HEK293 (cell line): ENCODE data around the gene MAP3K13.
A peak's percentile ranks its signal among the peaks of the same experiment; 100 is the strongest.

Experiments used
- CTCF ChIA-PET: fragments of 350-600 bp; formaldehyde crosslinking; extraction: SDS; loops from one replicate; lab custom pipeline; 2021; ENCODE audit warnings: antibody characterized with exemption; lab: Yijun Ruan, JAX
- POLR2A ChIA-PET: fragments of 300-600 bp; formaldehyde crosslinking; extraction: SDS; loops from one replicate; lab custom pipeline; 2020; ENCODE audit warnings: antibody characterized with exemption, inconsistent platforms; lab: Yijun Ruan, JAX
- H3K27ac ChIP-seq: fragments of 200-500 bp; sonication (Bioruptor generic); 2 replicates; pipeline ENCODE4 v1.5.1; 2014; ENCODE audit warnings: low read depth, low read length, control low read depth, inconsistent platforms; ENCODE audit errors: extremely low read depth
- H3K36me3 ChIP-seq, 2 experiments: fragments of 200-500 bp in 1 of 2; sonication (Bioruptor generic) in 1 of 2; 1 replicate in 1 of 2; 2 replicates in 1 of 2; pipeline ENCODE4 v1.5.1; 2014 to 2017; ENCODE audit warnings: inconsistent platforms in 2 of 2, low read length in 2 of 2; ENCODE audit not compliant: control insufficient read depth in 2 of 2, insufficient read depth in 1 of 2
- H3K4me1 ChIP-seq: fragments of 200-500 bp; sonication (Bioruptor generic); 2 replicates; pipeline ENCODE4 v1.5.1; 2014; ENCODE audit warnings: mild to moderate bottlenecking, low read length, inconsistent platforms; ENCODE audit not compliant: control insufficient read depth, insufficient read depth
- H3K4me3 ChIP-seq: 2 replicates; pipeline ENCODE4 v1.5.1; 2011; ENCODE audit warnings: low read depth, mild to moderate bottlenecking, control low read depth, low read length, moderate library complexity
- H3K9me3 ChIP-seq: fragments of 200-500 bp; sonication (Bioruptor generic); 2 replicates; pipeline ENCODE4 v1.5.1; 2014; ENCODE audit warnings: low read depth, low read length, inconsistent platforms; ENCODE audit not compliant: control insufficient read depth, insufficient read depth
- BCL11B ChIP-seq: fragments of 450-650 bp; formaldehyde crosslinking; IDR thresholded peaks from 2 replicates; pipeline ENCODE4 v1.5.1; 2016; ENCODE audit warnings: low read depth, missing biosample characterization, missing genetic modification characterization
- CTCF ChIP-seq: fragments of 450-650 bp; formaldehyde crosslinking; IDR thresholded peaks from 2 replicates; pipeline ENCODE4 v1.5.1; 2016; ENCODE audit warnings: missing biosample characterization, missing genetic modification characterization
- EGR2 ChIP-seq: fragments of 450-650 bp; formaldehyde crosslinking; IDR thresholded peaks from 2 replicates; pipeline ENCODE4 v1.5.1; 2016; ENCODE audit warnings: low read depth, missing biosample characterization, missing genetic modification characterization
- HIC1 ChIP-seq: fragments of 450-650 bp; formaldehyde crosslinking; IDR thresholded peaks from 2 replicates; pipeline ENCODE4 v1.5.1; 2016; ENCODE audit warnings: missing biosample characterization, missing genetic modification characterization
- KLF10 ChIP-seq: fragments of 450-650 bp; IDR thresholded peaks from 2 replicates; pipeline ENCODE4 v1.5.1; 2018; ENCODE audit warnings: missing biosample characterization, mild to moderate bottlenecking, missing genetic modification characterization
- KLF16 ChIP-seq: fragments of 450-650 bp; formaldehyde crosslinking; IDR thresholded peaks from 2 replicates; pipeline ENCODE4 v1.5.1; 2017; ENCODE audit warnings: missing biosample characterization, missing genetic modification characterization
- MYNN ChIP-seq: fragments of 450-650 bp; formaldehyde crosslinking; IDR thresholded peaks from 2 replicates; pipeline ENCODE4 v1.5.1; 2016; ENCODE audit warnings: missing biosample characterization, missing genetic modification characterization, borderline replicate concordance
- OVOL3 ChIP-seq: fragments of 450-650 bp; formaldehyde crosslinking; IDR thresholded peaks from 2 replicates; pipeline ENCODE4 v1.5.1; 2016; ENCODE audit warnings: missing biosample characterization, missing genetic modification characterization
- REPIN1 ChIP-seq: fragments of 450-650 bp; formaldehyde crosslinking; IDR thresholded peaks from 2 replicates; pipeline ENCODE4 v1.5.1; 2017; ENCODE audit warnings: missing biosample characterization, missing genetic modification characterization, low read depth
- SCRT1 ChIP-seq: fragments of 450-650 bp; formaldehyde crosslinking; IDR thresholded peaks from 2 replicates; pipeline ENCODE4 v1.5.1; 2016; ENCODE audit warnings: missing biosample characterization, missing genetic modification characterization, borderline replicate concordance
- SP7 ChIP-seq: fragments of 450-650 bp; formaldehyde crosslinking; IDR thresholded peaks from 2 replicates; pipeline ENCODE4 v1.5.1; 2016; ENCODE audit warnings: missing biosample characterization, missing genetic modification characterization
- YY1 ChIP-seq: fragments of 450-650 bp; formaldehyde crosslinking; IDR thresholded peaks from 2 replicates; pipeline ENCODE4 v1.5.1; 2018; ENCODE audit warnings: missing biosample characterization, missing genetic modification characterization
- ZBTB20 ChIP-seq: fragments of 450-650 bp; formaldehyde crosslinking; IDR thresholded peaks from 2 replicates; pipeline ENCODE4 v1.5.1; 2016; ENCODE audit warnings: missing biosample characterization, missing genetic modification characterization
- ZBTB48 ChIP-seq: fragments of 450-650 bp; formaldehyde crosslinking; IDR thresholded peaks from 2 replicates; pipeline ENCODE4 v1.5.1; 2016; ENCODE audit warnings: missing biosample characterization, missing genetic modification characterization
- ZBTB7A ChIP-seq: fragments of 450-650 bp; formaldehyde crosslinking; IDR thresholded peaks from 2 replicates; pipeline ENCODE4 v1.5.1; 2016; ENCODE audit warnings: low read depth, missing biosample characterization, missing genetic modification characterization
- ZBTB8A ChIP-seq: fragments of 450-650 bp; formaldehyde crosslinking; IDR thresholded peaks from 2 replicates; pipeline ENCODE4 v1.5.1; 2016; ENCODE audit warnings: missing biosample characterization, missing genetic modification characterization
- ZNF112 ChIP-seq: fragments of 450-650 bp; formaldehyde crosslinking; IDR thresholded peaks from 2 replicates; pipeline ENCODE4 v1.5.0; 2017; ENCODE audit warnings: missing biosample characterization, missing genetic modification characterization
- ZNF133 ChIP-seq: fragments of 450-650 bp; formaldehyde crosslinking; IDR thresholded peaks from 2 replicates; pipeline ENCODE4 v1.5.1; 2016; ENCODE audit warnings: missing biosample characterization, missing genetic modification characterization
- ZNF140 ChIP-seq: fragments of 450-650 bp; formaldehyde crosslinking; IDR thresholded peaks from 2 replicates; pipeline ENCODE4 v1.5.1; 2016; ENCODE audit warnings: missing biosample characterization, missing genetic modification characterization
- ZNF155 ChIP-seq: fragments of 450-650 bp; formaldehyde crosslinking; IDR thresholded peaks from 2 replicates; pipeline ENCODE4 v1.5.1; 2016; ENCODE audit warnings: missing biosample characterization, missing genetic modification characterization
- ZNF157 ChIP-seq: fragments of 450-650 bp; formaldehyde crosslinking; IDR thresholded peaks from 2 replicates; pipeline ENCODE4 v1.5.1; 2016; ENCODE audit warnings: missing biosample characterization, missing genetic modification characterization
- ZNF24 ChIP-seq: fragments of 450-650 bp; formaldehyde crosslinking; IDR thresholded peaks from 2 replicates; pipeline ENCODE4 v1.5.1; 2016; ENCODE audit warnings: missing biosample characterization, missing genetic modification characterization
- ZNF248 ChIP-seq: fragments of 450-650 bp; formaldehyde crosslinking; IDR thresholded peaks from 2 replicates; pipeline ENCODE4 v1.5.1; 2017; ENCODE audit warnings: missing biosample characterization, missing genetic modification characterization
- ZNF302 ChIP-seq: fragments of 450-650 bp; formaldehyde crosslinking; IDR thresholded peaks from 2 replicates; pipeline ENCODE4 v1.5.1; 2016; ENCODE audit warnings: missing biosample characterization, missing genetic modification characterization, low read depth
- ZNF311 ChIP-seq: fragments of 450-650 bp; formaldehyde crosslinking; IDR thresholded peaks from 2 replicates; pipeline ENCODE4 v1.5.1; 2017; ENCODE audit warnings: missing biosample characterization, missing genetic modification characterization, borderline replicate concordance
- ZNF362 ChIP-seq: fragments of 450-650 bp; formaldehyde crosslinking; IDR thresholded peaks from 2 replicates; pipeline ENCODE4 v1.5.1; 2016; ENCODE audit warnings: missing biosample characterization, missing genetic modification characterization
- ZNF426 ChIP-seq: fragments of 450-650 bp; formaldehyde crosslinking; IDR thresholded peaks from 2 replicates; pipeline ENCODE4 v1.5.1; 2017; ENCODE audit warnings: missing biosample characterization, missing genetic modification characterization, mild to moderate bottlenecking, inconsistent platforms, moderate library complexity
- ZNF629 ChIP-seq: fragments of 450-650 bp; formaldehyde crosslinking; IDR thresholded peaks from 2 replicates; pipeline ENCODE4 v1.5.1; 2017; ENCODE audit warnings: missing biosample characterization, missing genetic modification characterization
- ZNF658 ChIP-seq: fragments of 450-650 bp; formaldehyde crosslinking; IDR thresholded peaks from 2 replicates; pipeline ENCODE4; 2016; ENCODE audit warnings: missing biosample characterization, missing genetic modification characterization
- ZNF660 ChIP-seq: fragments of 450-650 bp; IDR thresholded peaks from 2 replicates; pipeline ENCODE4 v1.5.1; 2018; ENCODE audit warnings: missing biosample characterization, mild to moderate bottlenecking, missing genetic modification characterization
- ZNF707 ChIP-seq: fragments of 450-650 bp; formaldehyde crosslinking; IDR thresholded peaks from 2 replicates; pipeline ENCODE4 v1.5.1; 2016; ENCODE audit warnings: missing biosample characterization, missing genetic modification characterization
- ZNF747 ChIP-seq: fragments of 450-650 bp; formaldehyde crosslinking; IDR thresholded peaks from 2 replicates; pipeline ENCODE4 v1.5.1; 2016; ENCODE audit warnings: missing biosample characterization, missing genetic modification characterization
- ZSCAN18 ChIP-seq: fragments of 450-650 bp; formaldehyde crosslinking; IDR thresholded peaks from 2 replicates; pipeline ENCODE4 v1.5.1; 2016; ENCODE audit warnings: missing biosample characterization, missing genetic modification characterization

Gene MAP3K13

GRCh38 chr3:185537369-185537970 is 174.5 kb downstream of the MAP3K13 start:
- H3K36me3 ChIP-seq, result no peaks in the 10 kb centered on the region
- CTCF ChIA-PET, result interaction anchor here (1.4 kb wide), 1 partner anchor 21 kb away, joined by 5 read pairs; no protein-coding TSS in a partner anchor
- POLR2A ChIA-PET, result no interaction called here
- H3K9me3 ChIP-seq, result no peaks in the 10 kb centered on the region
- H3K4me1 ChIP-seq, result no peaks in the 10 kb centered on the region
- no peak overlapping the region; the same call in 1 of the 2 replicates for H3K27ac ChIP-seq
- H3K4me3 ChIP-seq, result no peak overlapping the region
- TF ChIP-seq ZNF133 (tag by site-specific recombination), result no peak
- TF ChIP-seq ZNF248 (tag by site-specific recombination), result no peak
- no peak for TF ChIP-seq ZBTB7A
- TF ChIP-seq ZNF362, result no peak
- TF ChIP-seq HIC1 (tag by site-specific recombination), result peak; percentile 98
- TF ChIP-seq KLF16, result no peak
- TF ChIP-seq ZNF707 (tag by site-specific recombination), result no peak
- TF ChIP-seq KLF10, result peak; percentile 59
- 0 out of 2 replicates have a peak, but pooled peaks have one; percentile 14 for TF ChIP-seq SCRT1 (tag by site-specific recombination)
- peak; percentile 97 for TF ChIP-seq ZNF629
- no peak for TF ChIP-seq ZNF302 (tag by site-specific recombination)
- TF ChIP-seq ZNF157, result no peak
- TF ChIP-seq ZBTB20 (tag by site-specific recombination), result no peak
- TF ChIP-seq YY1 (tag by site-specific recombination), result no peak
- TF ChIP-seq ZNF660, result peak; percentile 97
- TF ChIP-seq CTCF, result no peak
- TF ChIP-seq SP7 (tag by site-specific recombination), result peak; percentile 94
- TF ChIP-seq ZNF311 (tag by site-specific recombination), result no peak
- TF ChIP-seq ZNF140 (tag by site-specific recombination), result no peak
- TF ChIP-seq ZNF658 (tag by site-specific recombination), result no peak
- TF ChIP-seq ZNF747 (tag by site-specific recombination), result no peak
- no peak for TF ChIP-seq ZNF112 (tag by site-specific recombination)
- peak; percentile 88 for TF ChIP-seq ZNF24 (tag by site-specific recombination)
- no peak for TF ChIP-seq EGR2 (tag by site-specific recombination)
- no peak for TF ChIP-seq ZSCAN18 (tag by site-specific recombination)
- TF ChIP-seq REPIN1 (tag by site-specific recombination), result no peak; the same call in 1 of the 2 replicates
- no peak for TF ChIP-seq BCL11B
- TF ChIP-seq MYNN, result no peak
- no peak for TF ChIP-seq ZBTB48 (tag by site-specific recombination)
- 0 out of 2 replicates have a peak, but pooled peaks have one; percentile 49 for TF ChIP-seq ZBTB8A (tag by site-specific recombination)
- TF ChIP-seq ZNF426 (tag by site-specific recombination), result no peak
- no peak for TF ChIP-seq OVOL3 (tag by site-specific recombination)
- no peak for TF ChIP-seq ZNF155
